Thyroid gland (tissue), 4 donors: ENCODE measurements around the gene ZKSCAN3. TPM values are rescaled to one million over a fixed set of nuclear protein-coding genes. Genes with fewer than 3 reads are reported as not detected.
A peak's percentile ranks its signal among the peaks of the same experiment; 100 is the strongest.
"Not testable (repeated sequence)": the region's sequence is repeated elsewhere in the genome, so short reads cannot be mapped to it uniquely, and the experiment has no call there.

ENCODE experiments used
- DNase-seq, 2 donors: peaks; one replicate each; pipeline ENCODE4 v3.0.0-alpha.2; 2019
- H3K27ac ChIP-seq, 3 donors: fragments of 200-600 bp; sonication (generic); 1 replicate in 2 of 3; 2 replicates in 1 of 3; pipeline ENCODE4 v1.5.1; 2016 to 2019; ENCODE audit warnings: mild to moderate bottlenecking in 1 of 3, moderate library complexity in 1 of 3
- H3K27me3 ChIP-seq: fragments of 200-600 bp; sonication (generic); one replicate; pipeline ENCODE4 v1.5.1; 2019
- H3K36me3 ChIP-seq, 2 donors: fragments of 200-600 bp; sonication (generic); one replicate each; pipeline ENCODE4 v1.5.1; 2016 to 2019
- H3K4me1 ChIP-seq, 2 donors: fragments of 200-600 bp; sonication (generic); one replicate each; pipeline ENCODE4 v1.5.1; 2017 to 2019
- H3K4me3 ChIP-seq, 3 donors: fragments of 200-600 bp; sonication (generic); replicated peaks in 1 of 3; 1 replicate in 2 of 3; 2 replicates in 1 of 3; pipeline ENCODE4 v1.5.1; 2016; ENCODE audit warnings: mild to moderate bottlenecking in 1 of 3
- H3K9me3 ChIP-seq: fragments of 200-600 bp; sonication (generic); one replicate; pipeline ENCODE4 v1.5.1; 2017
- POLR2A ChIP-seq, 2 donors: fragments of 450-650 bp; IDR thresholded peaks; one replicate each; pipeline ENCODE4 v1.6.1; 2017; ENCODE audit warnings: antibody characterized with exemption in 2 of 2, mild to moderate bottlenecking in 2 of 2, moderate library complexity in 1 of 2
- WGBS, 2 donors: methylation state at CpG; one replicate each; pipeline ENCODE4 v1.1.5; 2017; 5-methylcytosine and 5-hydroxymethylcytosine counted together
- intact Hi-C: fragments of 100-400 bp; cut with DNase I; formaldehyde crosslinking; loops from one replicate; pipeline ENCODE4 v1.15.1; 2023
- total RNA-seq, 4 donors: library from RNA; depleted of rRNA; stranded (reverse); fragments of >200 nt; gene quantifications; one replicate each; pipeline ENCODE4 v1.2.3, GENCODE V29; 2016
- TF ChIP-seq, protein P1 (sequence below), 6 experiments: fragments of 200-600 bp in 3 of 6; fragments of 450-650 bp in 3 of 6; sonication (generic) in 3 of 6; IDR thresholded peaks; one replicate each; pipeline ENCODE4 v1.5.1; 2016 to 2019; ENCODE audit warnings: antibody characterized with exemption in 6 of 6, mild to moderate bottlenecking in 2 of 6, inconsistent platforms in 1 of 6, moderate library complexity in 1 of 6

The ZKSCAN3 gene
- total RNA-seq = 10 to 100 TPM in 1 of 4 donors, 1 to 10 TPM in 3; 7.0 to 10.5 (median 8.6) TPM

DNA sequence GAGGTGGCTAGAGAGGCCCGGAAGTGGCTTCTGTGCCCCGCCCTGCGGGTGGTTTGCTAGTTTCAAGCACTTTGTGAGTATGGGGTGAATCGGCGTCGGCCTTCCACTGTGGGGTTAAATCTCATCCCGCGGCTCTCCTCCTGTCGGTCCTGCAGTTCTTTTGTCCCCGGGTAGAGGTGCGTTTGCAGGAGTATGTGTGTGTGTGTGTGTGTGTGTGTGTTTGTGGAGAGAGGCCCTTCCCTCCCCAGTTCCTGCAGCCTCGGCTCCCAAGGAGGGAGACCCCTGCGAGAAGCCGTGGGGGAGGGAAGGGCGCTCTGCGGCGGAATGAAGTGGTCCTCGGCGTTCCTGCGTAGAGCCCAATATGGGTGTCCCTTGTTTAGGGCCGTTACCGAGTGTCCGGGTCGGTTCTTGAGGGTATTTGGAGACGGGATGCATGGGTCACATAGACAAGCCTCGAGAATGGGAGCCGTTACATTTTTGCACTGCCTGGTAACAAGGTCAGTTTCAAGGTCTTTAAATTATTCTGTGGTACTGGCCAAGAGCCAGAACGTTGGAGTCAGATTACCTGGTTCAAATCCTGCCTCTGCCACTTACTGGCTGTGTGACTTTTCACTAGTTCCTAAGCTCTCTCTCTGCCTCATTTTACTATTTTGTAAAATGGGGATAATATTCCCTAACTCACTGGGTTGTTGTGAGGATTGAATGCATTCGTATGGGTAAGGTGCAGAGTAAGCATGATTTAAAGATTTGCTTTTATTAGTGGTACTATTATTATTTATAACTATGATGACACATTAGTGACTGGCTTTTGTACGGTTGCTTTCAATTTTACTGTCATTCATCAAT lies at the start of gene ZKSCAN3:
Gene ZKSCAN3, plus strand, starts transcription at position 56 of the 846 bp plus-strand sequence. CDS start 9,640 bp downstream, outside the sequence.
- intact Hi-C loops = loop anchor here (10.0 kb wide), 1 partner anchor 85 kb away; the partner anchor contains the start of gene ZSCAN26
- WGBS, 2 donors = 3% methylated on average over 26 to 30 of the region's 30 CpGs

DNA sequence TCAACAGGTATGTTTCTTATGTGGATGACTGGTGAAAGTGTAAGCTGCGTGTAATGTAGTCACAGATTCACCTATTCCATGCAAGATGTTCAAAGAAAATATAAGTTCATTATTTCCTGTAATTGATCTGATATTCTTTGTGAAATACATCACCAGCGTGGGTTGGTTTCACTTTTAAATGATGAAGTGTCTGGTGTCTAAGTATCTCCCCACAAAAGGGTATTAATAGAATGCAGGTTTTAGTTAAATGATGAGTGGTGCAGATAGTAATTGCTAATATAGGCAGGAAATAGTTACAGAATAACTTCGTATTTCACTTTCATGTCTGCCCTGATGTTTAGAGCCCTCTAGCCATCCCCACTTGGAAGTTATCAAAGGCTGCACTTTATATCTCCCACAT lies 46.2 kb upstream of the ZKSCAN3 start:
- no peak for DNase-seq
- H3K36me3 ChIP-seq = no peaks in the 10 kb centered on the region
- H3K4me1 ChIP-seq = no peaks in the 10 kb centered on the region
- no peaks in the 10 kb centered on the region for H3K9me3 ChIP-seq
- H3K4me3 ChIP-seq = no peak overlapping the region
- H3K27ac ChIP-seq = no peak overlapping the region
- H3K27me3 ChIP-seq = no peaks in the 10 kb centered on the region
- WGBS, 2 donors = 90 to 92% methylated on average over 3 of the region's 3 CpGs
- TF ChIP-seq, protein P1, sequence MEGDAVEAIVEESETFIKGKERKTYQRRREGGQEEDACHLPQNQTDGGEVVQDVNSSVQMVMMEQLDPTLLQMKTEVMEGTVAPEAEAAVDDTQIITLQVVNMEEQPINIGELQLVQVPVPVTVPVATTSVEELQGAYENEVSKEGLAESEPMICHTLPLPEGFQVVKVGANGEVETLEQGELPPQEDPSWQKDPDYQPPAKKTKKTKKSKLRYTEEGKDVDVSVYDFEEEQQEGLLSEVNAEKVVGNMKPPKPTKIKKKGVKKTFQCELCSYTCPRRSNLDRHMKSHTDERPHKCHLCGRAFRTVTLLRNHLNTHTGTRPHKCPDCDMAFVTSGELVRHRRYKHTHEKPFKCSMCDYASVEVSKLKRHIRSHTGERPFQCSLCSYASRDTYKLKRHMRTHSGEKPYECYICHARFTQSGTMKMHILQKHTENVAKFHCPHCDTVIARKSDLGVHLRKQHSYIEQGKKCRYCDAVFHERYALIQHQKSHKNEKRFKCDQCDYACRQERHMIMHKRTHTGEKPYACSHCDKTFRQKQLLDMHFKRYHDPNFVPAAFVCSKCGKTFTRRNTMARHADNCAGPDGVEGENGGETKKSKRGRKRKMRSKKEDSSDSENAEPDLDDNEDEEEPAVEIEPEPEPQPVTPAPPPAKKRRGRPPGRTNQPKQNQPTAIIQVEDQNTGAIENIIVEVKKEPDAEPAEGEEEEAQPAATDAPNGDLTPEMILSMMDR (IDR thresholded peaks at IDR 0.05) = no peak
- TF ChIP-seq POLR2A (IDR thresholded peaks at IDR 0.05) = no peak
- intact Hi-C loops = no loop called here

More for the DNA sequence above, at the start of gene ZKSCAN3:
- H3K36me3 ChIP-seq = no peaks in the 10 kb centered on the region
- no peaks in the 10 kb centered on the region for H3K27me3 ChIP-seq
- no peaks in the 10 kb centered on the region for H3K9me3 ChIP-seq
- DNase-seq = peak; percentile 86 to 89
- peak within 1 kb of the TSS; percentile 24 to 42 (median 30) for H3K27ac ChIP-seq
- H3K4me1 ChIP-seq = peaks cover 1 to 22% of the 10 kb centered on the region in 2 donors
- peak in 1 of 2 donors; percentile 63 for TF ChIP-seq POLR2A (IDR thresholded peaks at IDR 0.05)
- TF ChIP-seq, protein P1 (IDR thresholded peaks at IDR 0.05) = no peak
- peak within 1 kb of the TSS; percentile 48 to 83 (median 49) for H3K4me3 ChIP-seq

DNA sequence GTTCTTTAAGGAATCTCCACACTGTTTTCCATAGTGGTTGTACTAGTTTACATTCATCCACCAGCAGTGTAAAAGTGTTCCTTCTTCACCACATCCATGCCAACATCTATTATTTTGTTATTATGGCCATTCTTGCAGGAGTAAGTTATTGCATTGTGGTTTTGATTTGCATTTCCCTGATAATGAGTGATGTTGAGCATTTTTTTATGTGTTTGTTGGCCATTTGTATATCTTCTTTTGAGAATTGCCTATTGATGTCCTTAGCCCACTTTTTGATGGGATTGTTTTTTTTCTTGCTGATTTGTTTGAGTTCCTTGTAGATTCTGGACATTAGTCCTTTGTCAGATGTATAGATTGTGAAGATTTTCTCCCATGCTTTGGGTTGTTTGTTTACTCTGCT lies 43.4 kb upstream of the ZKSCAN3 start:
- DNase-seq, H3K27me3 ChIP-seq, H3K4me1 ChIP-seq, H3K36me3 ChIP-seq, H3K27ac ChIP-seq, H3K9me3 ChIP-seq, intact Hi-C loops, H3K4me3 ChIP-seq: not testable (repeated sequence)

DNA sequence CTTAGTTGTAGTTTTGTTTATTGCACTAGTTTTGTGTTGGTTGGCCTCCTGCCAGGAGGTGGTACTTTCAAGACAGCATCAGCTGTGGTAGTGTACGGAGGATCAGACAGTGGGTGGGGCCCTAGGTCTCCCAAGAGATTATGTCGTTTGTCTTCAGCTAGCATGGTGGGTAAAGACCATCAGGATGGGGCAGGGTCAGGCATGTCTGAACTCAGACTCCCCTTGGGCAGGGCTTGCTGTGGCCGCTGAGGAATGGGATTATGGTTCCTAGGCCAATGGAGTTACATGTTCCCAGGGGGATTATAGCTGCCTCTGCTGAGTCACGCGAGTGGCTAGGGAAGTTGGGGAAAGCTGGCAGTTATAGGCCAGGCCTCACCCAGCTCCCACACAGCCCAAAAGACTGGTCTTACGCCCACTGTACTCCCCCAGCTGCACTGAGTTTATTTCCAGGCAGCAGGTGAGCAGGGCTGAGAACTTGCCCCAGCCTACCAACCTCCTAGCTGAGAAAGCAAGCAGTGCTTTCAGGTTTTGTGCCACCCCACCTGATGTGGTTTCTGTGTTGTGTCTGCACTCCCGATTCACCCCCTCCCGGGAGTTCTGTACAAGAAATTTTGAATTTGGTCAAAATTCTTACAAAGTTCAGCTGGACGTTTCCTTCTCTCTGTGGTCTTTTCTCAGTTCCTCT lies 38.5 kb upstream of the ZKSCAN3 start:
- Histone ChIP-seq H3K4me3 (no peak overlapping the region), H3K9me3 (no peaks in the 10 kb centered on the region), H3K4me1 (no peaks in the 10 kb centered on the region), H3K27ac (no peak overlapping the region), H3K27me3 (no peaks in the 10 kb centered on the region), H3K36me3 (no peaks in the 10 kb centered on the region)
- TF ChIP-seq, protein P1 (IDR thresholded peaks at IDR 0.05) = no peak
- TF ChIP-seq POLR2A (IDR thresholded peaks at IDR 0.05) = no peak
- WGBS, 2 donors = 89 to 91% methylated on average over 8 to 9 of the region's 9 CpGs
- intact Hi-C loops = no loop called here
- DNase-seq = no peak

DNA sequence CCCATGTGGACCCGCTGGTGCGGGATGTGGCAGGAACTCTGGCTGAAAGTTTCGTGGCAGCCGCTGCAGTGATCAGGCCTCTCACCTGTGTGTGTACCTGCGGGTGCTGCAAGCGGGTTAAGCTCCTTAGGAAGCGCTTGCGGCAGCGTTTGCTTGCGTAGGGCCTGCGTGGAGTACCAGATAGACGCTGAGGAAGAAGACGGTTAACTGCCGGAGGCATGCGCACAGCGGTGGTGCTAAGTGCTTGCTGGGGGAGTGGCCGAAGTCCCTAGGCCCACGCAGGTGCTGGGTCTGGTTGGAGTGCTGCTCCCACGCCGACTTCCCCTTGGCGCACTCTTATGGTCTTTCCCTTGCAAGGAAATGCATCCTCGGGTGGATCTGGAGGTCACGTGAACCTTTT lies 36.8 kb upstream of the ZKSCAN3 start:
- no peak for DNase-seq
- intact Hi-C loops = no loop called here
- 89 to 90% methylated on average over 23 of the region's 23 CpGs for WGBS, 2 donors
- TF ChIP-seq, protein P1 (IDR thresholded peaks at IDR 0.05) = no peak
- no peak for TF ChIP-seq POLR2A (IDR thresholded peaks at IDR 0.05)
- H3K9me3 ChIP-seq = no peaks in the 10 kb centered on the region
- no peak overlapping the region for H3K4me3 ChIP-seq
- H3K36me3 ChIP-seq = no peaks in the 10 kb centered on the region
- no peaks in the 10 kb centered on the region for H3K4me1 ChIP-seq
- no peaks in the 10 kb centered on the region for H3K27me3 ChIP-seq
- H3K27ac ChIP-seq = no peak overlapping the region
